GM18858 (cell line): ENCODE data around the gene SUDS3.
"Not testable (repeated sequence)": the region's sequence is repeated elsewhere in the genome, so short reads cannot be mapped to it uniquely, and the experiment has no call there.

Experiments
- ATAC-seq: cut with Tn5 transposase; IDR thresholded peaks from one replicate; pipeline ENCODE4 v1.9.1; 2021; ENCODE audit not compliant: unreplicated experiment

Gene SUDS3

DNA sequence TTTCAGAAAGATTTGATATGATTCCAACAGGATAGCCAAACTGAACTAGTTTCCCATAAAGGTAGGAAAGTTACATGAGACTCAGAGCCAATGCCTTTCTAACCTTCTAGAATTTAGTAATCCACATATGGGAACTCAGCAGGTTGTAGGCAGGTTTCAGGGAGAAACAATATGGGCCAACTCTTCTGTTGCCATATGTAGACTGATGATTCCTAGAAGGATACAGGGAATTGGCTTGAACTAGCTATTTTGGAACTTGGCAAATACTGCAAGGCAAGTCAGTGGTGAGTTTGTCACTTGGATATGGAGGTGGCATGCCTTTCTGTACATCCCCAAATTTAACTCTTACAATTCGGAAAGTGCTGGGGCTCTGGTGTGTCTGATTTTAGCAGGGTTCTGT, 15.5 kb downstream of the SUDS3 start:
- ATAC-seq, result no peak

DNA sequence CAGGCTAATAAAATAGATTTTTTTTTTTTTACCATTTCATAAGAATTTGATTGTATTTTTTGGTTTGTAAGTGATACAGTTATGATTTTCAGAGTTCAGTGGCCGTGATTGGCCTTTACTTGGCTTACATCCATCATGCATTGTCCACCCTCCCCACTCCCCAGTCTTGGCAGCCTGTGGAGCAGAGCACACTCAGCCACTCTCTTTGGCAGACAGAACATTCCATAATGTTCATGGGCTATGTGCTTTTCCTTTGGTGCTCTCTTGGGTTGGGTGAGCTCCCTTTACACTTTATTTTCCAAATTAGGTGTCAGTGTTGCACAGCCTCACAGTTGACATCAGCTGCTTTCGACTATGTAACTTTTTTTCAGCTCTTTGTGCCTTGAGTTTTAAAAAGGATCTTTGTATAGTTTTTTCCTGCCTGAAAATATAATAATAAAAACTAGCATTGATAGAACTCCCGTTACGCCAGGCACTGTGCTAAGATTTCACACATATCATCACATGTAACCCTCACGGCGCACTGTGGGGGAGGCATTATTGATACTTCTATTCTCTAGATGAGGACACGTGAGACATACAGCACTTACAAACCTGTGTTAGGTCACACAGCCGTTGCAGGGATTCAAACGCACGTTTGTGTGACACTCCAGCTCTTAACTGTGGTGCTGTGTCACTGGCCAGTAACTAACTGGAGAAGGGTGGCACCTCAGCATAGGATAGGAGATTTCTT, 21.5 kb downstream of the SUDS3 start:
- no peak for ATAC-seq

DNA sequence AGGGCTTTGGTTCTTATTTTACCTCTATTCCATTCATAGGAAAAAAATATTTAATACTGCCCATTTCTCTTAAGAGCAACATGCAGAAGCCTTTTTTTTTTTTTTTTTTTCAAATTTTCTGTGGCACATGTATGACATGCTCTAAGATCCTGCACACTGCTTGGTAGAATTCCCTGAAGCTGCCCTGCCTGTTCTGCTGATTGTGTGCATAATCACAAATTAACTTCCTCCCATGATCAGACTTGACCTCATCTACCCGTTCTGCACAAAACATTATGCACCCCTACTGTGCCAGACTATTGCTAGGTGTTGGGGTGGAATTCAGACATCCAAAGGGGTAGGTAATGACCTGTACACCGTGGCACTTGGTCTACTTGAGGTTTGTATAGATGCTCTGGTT, 22.2 kb downstream of the SUDS3 start:
- no peak for ATAC-seq

DNA sequence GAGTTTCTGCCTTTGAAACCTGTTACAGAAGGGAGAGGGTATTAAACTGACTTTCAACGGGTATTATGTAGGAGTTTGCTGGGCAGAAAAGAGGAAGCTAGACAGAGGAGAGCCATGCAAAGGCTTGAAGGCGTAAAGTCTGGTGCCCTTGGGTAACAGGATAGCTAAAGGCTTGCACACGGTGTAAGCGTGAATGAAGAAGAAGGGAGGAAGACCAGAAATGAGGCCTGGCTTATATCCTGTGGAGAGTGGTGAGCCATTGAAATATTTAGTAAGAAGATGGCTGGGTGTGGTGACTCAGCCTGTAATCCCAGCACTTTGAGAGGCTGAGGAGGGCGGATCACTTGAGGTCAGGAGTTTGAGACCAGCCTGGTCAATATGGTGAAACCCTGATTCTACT, 22.6 kb downstream of the SUDS3 start:
- ATAC-seq, result no peak

DNA sequence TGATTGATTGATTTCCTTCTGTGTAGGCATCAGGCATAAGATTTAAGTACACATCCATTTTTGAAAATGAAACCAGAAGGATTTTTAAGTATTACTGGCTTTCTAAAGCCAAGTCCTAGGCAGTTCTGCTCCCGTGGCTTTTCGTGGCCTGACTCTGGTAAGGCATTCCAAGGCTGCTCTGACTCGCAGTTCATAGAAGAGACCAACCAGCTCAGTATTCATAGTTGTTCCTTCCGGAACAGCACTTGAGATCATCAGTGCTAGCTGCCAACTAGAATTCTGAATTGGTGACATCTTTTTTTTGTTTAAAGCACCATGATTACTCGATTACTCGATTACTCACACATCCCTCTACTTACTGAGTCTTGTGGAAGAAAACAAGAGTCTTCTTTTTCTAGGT, 25.9 kb downstream of the SUDS3 start:
- no peak for ATAC-seq

DNA sequence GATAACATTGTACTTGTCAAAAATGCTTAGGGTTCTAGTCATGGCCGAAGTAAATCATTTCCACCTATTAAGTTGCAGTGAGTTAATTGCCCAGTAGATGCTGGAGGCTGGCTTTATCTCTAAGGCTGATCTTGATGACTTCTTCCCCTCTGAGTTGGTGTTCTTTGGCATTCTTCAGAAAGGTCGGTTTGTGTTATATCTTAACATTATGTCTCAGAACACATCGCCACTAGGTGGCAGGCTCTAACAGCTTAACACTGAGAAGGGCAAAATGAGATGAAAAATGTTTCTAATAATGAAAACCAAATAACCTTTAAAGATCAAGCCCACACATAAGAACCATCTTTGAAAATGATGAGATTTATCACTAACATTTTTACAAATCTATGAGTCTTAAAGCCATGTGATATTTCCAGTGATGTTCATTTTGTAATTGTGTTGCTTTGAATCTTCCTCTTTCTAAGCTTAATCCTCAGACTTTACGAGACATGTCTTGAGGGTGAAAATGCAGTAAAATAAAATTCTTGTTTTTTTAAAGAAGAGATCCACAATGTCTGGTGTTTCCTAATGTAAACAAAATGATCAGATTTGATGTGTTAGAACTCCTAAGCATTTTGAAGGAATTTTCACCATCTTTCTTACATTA, 28.6 kb downstream of the SUDS3 start:
- no peak for ATAC-seq

DNA sequence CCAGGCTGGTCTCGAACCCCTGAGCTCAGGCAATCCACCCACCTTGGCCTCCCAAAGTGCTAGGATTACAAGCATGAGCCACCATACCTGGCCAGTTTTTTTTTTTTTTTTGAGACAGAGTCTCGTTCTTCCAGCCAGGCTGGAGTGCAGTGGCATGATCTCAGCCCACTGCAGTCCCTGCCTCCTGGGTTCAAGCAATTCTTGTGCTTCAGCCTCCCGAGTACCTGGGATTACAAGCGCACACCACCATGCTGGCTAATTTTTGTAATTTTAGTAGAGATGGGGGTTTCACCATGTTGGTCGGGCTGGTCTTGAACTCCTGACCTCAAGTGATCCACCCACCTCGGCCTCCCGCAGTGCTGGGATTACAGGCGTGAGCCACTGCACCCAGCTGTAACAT, 31.9 kb downstream of the SUDS3 start:
- not testable (repeated sequence) for ATAC-seq

DNA sequence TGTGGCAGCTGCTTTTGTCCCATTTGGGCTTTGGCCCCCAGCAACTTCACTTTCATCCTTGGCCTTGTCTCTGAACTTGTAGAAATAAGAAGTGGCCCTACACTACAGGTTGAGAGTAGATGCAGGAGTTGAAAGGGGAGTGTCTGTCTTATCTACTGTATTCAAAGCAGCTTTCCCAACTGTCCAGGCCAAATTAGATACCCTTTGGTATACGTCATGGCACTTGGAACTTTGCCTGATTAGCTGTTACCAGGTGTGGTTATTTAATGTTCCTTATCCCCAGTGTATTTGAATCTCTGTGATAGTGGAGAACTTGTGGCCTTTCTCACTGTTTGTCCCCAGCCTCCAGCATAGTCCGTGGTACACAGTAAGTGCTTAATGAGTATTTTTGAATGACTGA, 33.5 kb downstream of the SUDS3 start:
- no peak for ATAC-seq

DNA sequence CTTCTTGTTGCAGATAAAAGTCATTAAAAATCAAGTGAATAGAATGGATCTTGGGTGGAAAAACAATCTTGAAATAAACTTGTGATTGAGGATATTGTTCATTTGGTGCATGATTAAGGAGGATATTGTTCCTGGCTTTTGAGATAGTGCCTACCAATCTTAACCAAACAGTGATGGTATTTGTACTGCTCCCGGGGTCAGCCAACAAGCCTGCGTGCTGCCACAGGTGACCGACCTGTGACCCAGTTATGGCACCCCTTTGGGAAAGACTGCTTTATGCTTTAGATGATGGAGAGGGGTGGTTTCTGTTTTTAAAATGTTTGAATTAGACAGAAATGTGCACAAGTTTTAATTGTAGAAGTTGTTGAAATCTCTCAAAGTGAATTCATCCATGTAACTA, 41.6 kb downstream of the SUDS3 start:
- no peak for ATAC-seq

DNA sequence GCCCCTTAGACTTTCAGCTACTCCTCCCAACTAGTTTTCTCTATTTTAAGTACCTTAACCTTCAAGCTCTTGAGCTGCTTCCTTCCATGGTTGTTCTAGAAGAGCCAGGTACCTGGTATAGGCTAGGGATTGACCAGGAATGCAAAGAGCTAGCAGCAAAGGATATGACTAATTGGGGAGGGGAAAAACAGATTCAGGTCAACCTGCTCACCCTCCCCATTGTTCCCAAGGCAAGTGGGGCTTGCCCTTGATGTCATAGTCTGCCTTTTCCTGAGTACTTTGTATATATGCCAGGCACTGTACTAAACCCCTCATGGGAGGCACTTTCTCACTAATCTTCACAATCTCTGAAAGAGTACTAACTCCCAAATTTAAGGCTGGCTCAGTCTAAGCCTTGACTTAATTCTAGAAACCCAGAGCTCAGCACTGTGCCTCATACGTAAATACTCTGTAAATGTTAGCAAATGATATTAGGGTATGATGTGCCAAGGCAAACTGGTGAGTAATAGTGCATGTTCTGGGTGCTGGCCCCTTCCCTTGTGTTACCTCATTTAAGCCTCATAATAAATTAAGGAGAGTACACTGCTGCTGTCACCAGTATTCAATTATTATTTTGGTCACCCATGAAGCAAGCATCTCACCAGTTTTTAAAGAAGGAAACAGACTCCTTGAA, 42.2 kb downstream of the SUDS3 start:
- ATAC-seq, result no peak

DNA sequence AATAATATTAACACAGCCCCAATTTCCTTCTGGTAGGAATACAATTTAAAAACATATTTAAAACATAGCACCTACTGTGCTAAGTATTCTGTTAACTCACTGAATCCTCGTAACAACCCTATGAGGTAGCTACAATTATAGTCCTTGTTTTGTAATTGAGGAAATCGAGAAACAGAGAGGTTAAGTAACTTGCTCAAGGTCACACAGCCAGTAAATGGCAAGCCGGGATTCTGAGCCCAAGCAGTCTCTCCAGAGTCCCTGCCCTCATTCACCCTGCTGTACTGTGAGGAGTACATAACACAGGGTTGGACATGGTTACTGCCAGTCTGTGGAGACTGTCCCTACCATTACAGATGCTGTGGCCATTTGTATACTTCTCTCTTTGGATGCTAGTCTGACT, 44.3 kb downstream of the SUDS3 start:
- no peak for ATAC-seq

DNA sequence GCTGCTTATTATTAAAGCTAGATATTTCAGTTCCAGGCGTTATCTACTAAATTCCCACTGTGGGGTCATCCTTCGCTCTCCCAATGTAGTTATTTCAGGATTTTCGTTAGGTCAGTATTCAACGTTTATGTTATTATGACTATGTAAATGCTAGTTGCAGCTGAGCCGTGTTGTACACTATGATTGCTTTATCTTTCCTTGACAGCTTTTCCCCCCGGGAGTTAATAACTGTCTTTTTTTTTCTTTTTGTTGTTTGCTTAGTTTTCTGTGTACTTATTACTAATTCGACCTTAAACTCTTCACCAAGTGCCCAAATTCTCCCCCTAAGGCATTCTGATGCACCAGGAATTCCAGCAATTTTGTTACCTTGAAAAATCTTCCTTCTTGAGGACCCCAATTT, 48.5 kb downstream of the SUDS3 start:
- no peak for ATAC-seq

DNA sequence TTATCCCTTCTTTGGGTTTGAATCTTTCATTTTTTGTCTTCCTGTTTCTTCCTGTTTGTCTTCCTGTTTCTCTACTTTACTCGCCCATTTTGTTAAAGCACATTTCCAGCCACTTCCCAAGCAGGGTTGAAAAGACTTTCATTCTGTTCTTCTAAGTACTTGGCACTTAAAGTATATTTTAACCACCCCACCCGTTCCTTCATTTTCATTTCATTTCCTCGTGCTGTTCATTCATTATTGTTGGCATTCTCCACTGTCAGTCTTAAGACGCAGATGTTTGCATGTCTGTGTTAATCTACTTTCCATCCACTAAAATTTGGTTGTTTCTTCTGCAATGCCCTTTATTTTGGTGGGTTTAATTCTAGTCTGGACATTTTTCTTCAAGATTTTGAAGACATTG, 49.0 kb downstream of the SUDS3 start:
- ATAC-seq, result no peak

DNA sequence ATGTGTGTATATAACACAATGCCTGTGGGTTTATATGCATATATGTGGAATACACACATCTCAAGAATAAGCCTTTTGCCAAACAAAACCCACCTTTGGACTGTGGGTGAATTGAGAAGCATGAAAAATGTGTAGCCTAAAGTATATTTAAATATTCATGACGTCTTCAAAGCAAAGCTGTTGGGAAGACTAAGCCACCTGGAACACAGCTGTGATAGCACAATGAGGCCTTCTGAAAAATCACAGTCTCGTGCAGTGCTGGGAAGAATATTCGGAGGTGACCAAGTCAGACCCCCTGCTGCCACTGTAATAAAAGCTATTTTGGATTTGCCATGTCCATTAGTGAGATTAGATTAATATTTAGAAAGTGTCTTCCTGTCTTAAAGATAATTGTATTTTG, 51.5 kb downstream of the SUDS3 start:
- no peak for ATAC-seq

DNA sequence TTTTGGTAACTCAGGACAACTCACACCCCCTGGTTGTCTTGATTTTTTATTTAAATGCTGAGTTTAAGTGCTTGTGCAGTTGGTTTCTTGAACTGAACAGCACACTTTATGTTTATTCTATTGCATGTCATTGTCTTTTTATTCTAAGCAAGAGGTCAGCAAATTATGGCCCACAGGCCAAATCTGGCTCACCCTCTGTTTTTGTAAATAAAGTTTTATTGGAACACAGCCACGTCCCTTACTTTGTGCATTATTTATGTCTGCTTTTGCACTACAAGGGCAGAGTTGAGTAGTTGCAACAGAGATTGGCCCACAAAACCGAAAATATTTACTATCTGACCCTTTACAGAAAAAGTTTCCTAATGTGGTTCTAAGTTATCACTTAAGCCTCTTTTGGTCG, 52.3 kb downstream of the SUDS3 start:
- ATAC-seq, result no peak

DNA sequence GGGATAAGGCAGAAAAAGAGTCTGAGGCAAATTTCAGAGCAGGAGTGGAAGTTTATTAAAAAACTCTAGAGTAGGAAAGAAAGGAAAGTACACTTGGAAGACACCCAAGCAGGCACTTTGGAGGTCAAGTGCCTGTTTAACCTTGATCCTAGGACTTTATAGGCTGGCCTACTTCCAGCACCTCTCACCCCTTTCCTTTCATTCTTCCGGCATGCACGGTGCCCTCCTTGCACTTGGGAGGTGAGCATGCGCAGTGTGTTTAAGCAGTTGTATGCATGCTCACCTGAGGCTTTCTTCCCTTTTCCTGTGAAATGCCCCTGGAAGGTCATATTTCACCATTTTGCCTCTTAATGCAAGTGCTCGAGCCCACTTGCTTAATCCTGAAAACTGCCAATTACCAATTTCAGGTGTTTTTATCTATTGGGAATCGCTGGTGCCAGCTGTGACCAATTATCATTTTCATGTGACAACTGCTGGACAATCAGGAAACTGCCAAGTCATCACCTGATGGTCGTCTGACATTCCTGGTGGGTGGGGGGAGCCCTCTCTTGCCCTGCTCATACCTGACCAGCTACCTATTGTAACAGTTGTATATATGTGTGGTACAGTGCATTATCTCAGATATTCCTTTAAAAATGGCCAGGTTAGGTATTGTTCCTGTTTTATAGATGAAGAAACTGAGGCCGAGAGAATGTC, 53.5 kb downstream of the SUDS3 start:
- no peak for ATAC-seq

DNA sequence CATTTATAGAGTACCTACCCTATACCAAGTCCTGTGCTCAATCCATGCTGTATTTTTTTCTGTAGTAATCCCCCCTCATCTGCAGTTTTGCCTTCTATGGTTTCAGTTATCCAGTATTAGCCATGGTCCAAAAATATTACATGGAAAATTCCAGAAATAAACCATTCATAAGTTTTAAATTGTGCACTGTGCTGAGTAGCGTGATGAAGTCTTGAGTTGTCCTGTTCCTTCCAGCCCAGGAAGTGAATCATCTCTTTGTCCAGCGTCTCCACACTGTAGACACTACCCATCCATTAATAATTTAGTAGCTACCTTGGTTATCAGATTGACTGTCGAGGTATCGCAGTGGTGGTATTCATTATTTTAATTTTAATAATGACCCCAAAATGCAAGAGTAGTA, 54.2 kb downstream of the SUDS3 start:
- no peak for ATAC-seq

DNA sequence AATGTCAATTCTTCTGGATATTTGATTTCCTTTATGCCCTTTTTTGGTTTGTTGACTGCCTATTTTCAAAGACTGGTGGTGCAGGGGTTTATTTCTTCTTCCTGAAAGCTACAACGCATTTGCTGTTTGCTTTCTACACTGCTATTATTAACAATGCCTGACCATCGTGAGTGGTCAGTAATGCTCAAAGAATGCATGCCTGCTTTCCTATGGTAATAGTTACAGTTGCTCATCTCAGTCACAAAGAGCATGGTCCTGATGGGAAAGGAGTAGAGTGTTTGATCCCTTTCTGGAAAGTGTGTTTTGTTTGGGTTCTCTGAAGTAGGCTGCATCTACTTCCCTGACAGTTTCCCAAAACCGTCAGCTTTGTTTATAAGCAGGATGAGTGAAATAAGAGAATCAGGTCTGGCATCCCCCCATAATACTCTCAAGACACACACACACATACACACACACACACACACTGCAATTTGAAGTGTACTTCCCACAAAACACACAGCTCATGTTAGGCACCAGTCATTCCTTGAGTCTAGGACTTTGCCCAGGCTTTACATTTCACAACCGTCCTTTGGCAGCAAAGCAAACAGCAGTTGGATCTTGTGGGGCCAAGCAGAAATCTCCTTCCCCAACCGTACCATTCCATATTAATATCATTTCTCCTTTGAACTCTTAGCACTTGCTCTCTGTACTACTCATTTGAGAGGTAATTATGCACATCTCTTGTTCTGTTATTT, 56.6 kb downstream of the SUDS3 start:
- no peak for ATAC-seq

DNA sequence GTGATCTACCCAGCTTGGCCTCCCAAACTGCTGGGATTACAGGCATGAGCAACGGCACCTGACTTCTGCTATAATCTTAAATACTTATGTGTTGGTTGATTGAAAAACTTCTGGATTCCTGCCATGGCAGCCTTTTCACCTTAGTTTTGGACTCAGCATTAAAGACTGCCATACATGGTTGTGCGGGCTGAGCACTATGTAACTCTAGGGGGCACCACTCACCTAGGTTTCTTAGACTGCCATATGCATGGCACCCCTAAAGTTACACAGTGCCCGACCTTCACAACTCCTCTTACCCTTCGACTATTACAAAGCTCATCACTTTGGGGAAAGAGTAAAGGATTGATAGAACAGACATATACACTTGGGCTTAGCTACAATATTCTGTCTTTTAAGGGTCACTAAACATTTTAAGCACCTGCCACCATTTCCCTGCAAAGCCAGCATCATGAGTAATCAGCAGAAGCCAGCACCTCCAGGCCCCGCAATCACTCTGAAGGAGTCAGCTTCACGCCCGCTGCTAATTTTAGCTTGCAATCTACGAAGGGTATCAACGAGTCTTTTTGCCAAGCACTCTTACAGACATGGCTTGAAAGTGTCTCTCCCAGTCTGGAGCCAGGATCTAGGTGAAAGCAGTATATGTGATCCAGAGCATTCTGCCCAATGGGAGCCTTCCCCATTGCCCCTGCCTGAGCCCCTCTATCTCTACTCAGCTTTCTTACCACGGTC, 59.8 kb downstream of the SUDS3 start:
- no peak for ATAC-seq

DNA sequence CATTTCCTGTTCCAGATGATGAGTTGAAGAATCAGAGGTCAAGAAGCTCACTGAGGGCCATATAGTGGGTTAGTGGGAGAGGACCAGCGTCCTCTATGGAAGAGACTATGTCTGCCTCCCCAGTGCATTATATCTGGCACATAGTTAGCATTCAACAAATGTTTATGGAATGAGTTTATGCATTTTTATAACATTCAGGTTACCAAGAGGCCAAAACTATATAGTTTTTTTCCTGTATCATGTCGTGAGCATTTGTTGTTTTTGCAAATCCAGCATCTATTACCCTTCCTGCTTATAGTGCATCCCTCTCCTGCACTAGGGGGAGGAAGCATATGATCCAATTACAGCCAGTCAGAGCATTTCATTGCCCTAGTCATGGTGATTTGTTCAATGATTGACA, 60.6 kb downstream of the SUDS3 start:
- no peak for ATAC-seq

DNA sequence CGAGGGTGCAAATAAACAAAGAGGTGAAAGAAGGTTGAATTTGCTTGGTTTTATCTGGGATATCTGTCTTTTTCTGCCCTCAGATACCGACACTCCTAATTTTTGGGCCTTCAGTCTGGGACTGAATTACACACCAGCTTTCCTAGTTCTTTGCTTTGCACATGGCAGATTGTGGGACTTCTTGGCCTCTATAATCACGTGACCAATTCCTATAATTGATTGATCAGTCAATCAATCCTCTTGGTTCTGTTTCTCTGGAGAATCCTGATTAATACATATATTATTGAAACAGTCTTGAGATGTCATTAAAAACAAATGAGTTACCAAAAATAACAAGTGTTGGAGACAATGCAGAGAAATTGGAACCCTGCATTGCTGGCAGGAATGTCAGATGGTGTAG, 62.7 kb downstream of the SUDS3 start:
- no peak for ATAC-seq
